DMS 273 (cell line): ENCODE data around the gene CD248.
A peak's percentile ranks its signal among the peaks of the same experiment; 100 is the strongest.
"Not testable (repeated sequence)": the region's sequence is repeated elsewhere in the genome, so short reads cannot be mapped to it uniquely, and the experiment has no call there.

ENCODE experiments used
- DNase-seq: peaks from one replicate; lab custom pipeline; 2025; ENCODE audit not compliant: unreplicated experiment; lab: John Stamatoyannopoulos, UW

CD248 gene

GRCh38 chr11:66328302-66329144, 11.7 kb upstream of the CD248 start:
- DNase-seq, result peak; percentile 83

DNA sequence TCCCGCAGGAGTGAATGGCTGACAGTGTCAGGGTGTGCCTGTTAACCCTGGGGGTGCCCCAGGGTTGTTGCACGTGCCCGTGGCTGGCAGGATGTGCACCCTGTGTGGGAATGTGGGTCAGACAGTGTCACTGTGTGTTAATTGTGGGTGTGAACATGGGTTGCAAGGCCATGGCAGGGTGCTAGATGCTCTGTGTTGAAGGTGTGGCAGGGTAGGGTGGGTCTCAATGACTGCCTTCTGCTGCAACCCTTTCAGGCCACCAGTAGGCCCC, 11.1 kb upstream of the CD248 start:
- DNase-seq, result no peak

DNA sequence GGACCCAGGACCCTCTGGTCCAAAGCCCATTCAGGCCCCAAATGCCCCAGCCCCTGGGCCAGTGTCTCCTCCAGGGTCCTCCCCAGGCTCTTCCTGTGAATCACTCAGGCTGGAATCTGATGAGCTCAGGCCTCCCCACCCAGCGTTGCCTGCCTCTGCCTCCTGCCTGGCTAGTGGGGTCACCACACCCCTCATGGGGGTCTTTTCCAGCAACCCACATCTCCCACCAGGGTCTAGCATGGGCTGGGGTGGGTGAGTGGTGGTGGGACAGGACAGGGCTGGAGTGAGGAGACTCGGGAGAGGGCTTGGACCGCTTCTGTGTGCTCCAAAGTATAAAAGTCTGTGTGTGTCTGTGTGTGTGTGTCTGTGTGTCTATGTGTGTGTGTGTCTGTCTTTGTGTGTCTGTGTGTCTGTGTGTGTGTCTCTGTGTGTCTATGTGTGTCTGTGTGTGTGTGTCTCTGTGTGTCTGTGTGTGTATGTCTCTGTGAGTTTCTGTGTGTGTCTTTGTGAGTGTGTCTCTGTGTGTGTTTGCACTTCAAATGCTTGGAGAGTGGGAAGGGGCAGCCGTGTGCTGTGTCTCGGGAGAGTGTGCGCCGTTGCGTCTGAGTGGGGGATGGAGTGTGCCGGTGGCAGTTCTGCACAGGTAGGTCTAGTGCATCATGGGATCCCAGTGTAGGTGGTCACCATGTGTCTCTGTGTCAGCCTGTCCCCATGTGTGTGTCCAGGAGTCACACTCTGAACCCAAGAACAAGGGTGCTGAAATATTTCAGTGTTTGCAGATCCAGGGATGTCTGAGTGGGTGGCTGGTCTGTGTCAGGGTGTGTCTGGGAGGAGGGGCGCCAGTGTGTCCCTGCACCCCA, 10.6 kb upstream of the CD248 start:
- DNase-seq, result no peak

DNA sequence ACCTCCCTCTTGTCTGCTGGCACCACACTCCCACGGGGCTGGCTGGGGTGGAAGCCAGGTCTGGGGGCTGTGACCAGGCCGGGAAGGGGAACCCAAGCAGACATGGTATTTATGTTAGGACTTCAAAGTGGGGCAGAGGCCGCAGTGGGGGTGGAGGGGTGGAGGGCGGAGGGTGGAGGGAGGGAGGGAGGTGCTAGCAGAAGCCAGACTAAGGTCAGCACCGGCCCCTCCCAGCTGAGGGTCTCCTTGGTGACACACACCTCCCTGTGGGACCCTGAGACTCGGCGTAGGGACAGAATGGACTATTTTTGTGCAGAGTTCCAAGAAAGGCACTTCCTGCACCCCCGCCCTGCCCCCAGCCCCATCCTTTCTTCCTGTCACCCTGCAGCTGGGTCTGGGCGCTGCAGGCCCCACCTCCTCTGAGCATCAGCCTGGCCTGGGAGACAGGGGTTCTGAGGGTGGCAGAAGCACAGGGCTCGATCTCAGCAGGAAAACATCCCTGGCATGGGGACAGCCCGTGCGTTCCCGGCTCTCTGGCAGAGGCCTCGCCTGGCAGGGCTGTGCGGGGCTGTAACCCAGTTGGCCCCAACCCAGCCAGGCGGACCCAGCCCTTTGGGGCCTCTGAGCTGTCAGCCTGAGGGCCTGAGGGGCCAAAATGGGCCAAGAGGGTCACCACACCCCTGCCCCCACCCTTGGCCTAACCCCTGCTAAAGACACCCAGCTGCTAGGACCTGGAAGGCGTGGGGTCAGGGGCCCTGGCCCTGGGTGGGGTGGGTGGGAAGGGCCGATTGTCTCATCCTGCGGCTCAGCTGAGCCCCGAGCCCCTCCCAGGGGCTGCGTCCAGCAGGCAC, 9.6 kb upstream of the CD248 start:
- peak; percentile 50 for DNase-seq

DNA sequence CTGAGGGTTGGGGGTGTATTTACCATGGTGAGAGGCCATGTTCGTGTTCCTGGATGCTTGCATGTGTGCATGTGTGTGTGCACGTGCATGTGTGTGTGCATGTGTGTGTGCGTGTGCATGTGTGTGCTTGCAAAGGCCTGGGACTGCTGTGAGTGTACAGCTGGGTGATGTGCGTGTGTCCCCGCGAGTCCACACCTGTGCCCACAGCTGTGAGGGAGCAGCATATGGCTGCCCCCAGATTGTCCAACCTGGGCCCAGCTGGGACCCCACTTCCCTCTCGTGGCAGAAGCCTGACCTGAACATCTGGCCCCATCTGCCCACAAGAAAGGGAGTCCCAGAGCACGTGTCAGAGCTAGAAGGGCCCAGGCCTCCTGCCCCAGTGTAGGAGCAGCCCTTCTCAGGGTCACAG, 8.4 kb upstream of the CD248 start:
- peak; percentile 94 for DNase-seq

DNA sequence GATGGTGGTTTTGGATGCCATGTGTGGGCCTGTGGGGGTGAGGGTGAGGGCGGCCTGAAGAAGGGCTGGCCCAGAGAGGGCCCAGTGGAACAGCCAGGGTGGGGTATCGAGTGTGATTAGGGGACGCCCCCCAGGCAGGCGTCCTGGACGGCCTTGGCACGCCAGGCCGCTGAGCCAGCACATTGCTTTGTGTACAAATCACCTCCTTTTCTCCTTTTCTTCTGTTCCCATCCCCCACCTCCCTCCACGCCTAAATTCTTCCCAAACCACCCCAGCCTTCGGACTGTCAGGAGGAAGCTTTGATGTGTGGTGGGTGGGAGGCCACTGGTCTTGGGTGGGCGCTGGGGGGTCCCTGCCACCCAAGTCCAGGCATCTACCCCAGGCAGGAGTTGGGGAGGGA, 7.8 kb upstream of the CD248 start:
- DNase-seq, result peak; percentile 54

DNA sequence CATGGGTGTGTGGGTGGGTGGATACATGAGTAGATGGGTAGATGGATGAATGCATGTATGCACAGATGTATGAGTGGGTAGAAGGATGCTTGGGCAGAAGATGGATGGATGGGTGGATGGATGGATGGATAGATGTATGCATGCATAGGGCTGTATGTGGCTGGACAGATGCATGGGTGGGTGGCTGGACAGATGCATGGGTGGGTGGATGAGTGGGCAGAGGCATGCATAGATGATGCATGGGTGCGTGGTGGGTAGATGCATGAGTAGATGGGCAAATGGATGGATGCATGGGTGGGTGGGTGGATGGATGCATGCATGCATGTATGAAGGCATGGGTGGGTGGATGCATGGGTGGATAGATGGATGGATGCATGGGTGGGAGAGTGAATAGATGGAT, 6.8 kb upstream of the CD248 start:
- no peak for DNase-seq

DNA sequence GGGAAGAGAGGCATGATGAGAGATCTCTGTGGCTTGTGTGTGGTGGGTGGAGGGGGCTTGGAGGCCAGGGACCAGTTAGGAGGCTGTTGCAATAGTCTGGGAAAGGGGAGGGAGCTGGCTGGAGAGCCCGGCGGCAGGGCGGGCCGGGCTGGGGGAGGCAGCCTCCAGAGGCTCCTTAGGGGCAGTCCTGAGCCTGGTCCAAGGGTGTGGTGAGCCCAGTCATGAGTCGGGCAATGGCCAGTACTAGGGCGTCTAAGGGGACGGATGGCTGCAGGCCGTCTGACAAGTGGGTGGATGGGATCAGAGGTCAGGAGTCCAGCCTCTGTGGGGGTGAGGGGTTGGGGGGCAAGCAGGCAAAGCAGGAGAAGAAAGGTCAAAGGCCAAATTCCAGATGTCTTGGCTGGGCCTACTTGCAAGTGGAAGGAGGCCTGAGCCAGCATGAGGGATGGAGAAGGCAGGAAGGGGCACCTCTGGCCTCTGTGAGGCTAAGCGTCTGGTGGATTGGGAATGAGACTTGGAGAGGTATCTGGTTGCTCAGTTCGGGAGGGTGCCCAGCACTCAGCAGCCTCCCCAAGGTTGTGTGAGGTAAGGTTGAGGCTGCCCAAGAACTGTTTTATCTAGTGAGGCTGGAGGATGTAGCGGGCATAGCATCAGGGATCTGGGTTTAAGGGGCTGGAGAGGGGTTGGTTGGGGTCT, 6.0 kb upstream of the CD248 start:
- DNase-seq, result no peak

DNA sequence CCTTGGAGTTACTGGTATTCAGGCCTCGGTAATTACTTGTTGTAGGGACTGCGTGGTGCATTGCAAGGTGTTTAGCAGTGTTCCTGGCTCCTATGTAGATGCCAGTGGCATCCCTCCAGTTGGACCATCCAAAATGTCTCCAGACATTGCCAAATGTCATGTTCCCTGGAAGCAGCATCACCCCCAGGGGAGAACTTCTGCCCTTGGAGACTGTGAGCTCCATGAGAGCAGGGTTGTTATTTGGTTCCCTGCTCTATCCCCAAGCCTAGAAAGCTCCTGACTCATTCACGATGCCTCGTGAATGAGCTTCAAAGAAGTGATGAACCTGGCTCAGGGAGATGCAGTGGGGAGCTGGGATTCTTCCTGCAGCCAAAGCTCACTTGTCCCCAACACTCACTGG, 4.8 kb upstream of the CD248 start:
- no peak for DNase-seq

- not testable (repeated sequence) for DNase-seq
These were observed 3.9 kb upstream of the CD248 start for GRCh38 chr11:66320748-66321147.

DNA sequence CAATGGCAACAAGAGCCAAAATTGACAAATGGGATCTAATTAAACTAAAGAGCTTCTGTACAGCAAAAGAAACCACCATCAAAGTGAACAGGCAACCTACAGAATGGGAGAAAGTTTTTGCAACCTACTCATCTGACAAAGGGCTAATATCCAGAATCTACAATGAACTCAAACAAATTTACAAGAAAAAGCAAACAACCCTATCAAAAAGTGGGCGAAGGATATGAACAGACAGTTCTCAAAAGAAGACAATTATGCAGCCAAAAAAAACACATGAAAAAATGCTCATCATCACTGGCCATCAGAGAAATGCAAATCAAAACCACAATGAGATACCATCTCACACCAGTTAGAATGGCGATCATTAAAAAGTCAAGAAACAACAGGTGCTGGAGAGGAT, 3.4 kb upstream of the CD248 start:
- not testable (repeated sequence) for DNase-seq

DNA sequence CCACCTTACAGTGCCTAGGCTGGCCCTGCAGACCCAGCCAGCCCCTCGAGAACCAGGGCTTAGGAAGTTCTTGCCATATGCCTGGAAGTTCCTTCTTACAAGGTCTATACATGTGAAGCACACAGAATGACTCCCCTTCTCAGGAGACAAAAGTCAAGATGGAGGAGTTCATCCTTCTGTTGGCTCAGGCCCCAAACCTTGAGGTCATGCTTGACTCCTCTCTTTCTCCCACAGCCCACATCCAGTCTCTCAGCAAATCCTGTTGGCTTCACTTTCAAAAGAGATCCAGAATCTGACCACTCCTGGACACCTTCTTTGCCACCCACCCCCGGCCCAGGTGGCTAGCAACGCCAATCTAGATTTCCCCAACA, 1.7 kb upstream of the CD248 start:
- DNase-seq, result no peak

GRCh38 chr11:66317723-66318599, 1.1 kb upstream of the CD248 start:
- DNase-seq, result peak; percentile 62

DNA sequence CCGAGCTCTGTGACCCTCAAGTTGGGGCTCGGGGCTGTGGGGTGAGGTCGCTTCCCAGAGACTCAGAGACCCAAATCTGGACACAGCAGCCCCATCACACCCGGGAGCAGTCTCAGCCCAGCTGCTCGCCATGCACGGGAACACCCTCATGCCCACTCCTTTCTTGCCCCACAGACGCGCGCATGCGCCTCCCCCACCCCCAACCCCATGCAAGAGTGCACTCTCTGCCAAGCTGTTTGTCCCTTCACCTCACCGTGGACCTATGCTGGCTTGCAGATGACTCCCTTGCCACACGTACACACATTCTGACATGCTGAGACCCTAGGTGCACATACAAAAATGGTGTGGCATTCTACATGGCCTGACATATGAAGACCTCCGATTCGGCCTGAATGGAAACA, 478 bp upstream of the CD248 start:
- peak; percentile 61 for DNase-seq

DNA sequence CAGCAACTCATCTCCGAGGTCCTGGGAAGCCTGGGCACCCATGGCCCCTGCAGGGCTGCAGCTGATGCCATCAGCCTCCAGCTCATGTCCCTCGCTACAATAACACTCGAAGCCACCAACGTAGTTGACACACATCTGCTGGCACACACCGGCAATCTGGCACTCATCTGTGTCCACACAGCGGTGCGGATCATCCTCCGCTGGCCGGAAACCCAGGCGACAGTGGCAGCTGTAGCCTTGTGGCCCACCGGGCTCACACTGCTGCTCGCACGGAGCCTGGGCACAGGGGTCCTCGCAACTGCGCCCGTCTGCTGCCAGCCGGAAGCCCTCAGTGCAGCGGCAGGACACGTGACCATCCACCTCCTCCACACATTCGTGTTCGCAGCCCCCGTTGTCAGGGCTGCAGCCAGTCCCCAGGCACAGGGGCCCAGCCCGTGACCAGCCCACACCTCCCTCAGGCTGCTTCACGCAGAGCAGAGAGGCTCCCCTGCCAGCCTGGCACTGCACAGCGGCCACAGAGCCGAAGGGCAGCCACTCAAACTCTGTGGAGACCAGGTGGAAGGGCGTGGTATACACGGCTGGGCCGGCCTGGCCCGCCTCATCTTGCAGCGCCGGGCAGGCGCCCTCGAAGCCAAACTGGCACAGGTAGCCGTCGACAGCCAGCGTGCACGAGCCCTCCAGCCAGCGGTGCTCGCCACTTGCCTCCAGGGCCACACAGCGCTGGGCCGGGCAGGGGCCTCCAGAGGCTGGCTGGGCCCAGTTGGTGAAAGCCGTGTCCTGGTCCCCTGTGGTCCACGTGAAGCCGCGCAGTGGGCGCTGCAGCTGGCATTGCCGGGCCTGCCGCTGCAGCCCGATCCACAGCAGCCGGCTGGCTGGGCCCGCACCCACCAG, 678 bp downstream of the CD248 start:
- no peak for DNase-seq

GRCh38 chr11:66315498-66315885, 1.4 kb downstream of the CD248 start:
- no peak for DNase-seq

GRCh38 chr11:66314561-66315497, 2.0 kb downstream of the CD248 start:
- no peak for DNase-seq

DNA sequence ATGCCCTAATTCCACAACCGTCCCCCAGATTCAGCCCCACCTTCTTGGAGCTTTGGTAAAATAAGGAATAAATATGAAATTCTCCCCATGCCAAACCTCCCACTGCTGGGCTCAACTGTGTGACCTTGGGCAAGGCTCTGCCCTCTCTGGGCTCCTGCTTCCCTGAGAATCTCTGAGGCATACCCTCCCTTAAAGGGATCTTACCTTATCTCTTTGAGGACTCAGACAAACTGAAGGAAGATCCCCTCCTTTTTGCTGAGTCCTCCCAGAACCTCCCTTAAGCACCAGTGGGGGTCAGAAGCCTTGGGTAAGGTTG, 2.7 kb downstream of the CD248 start:
- no peak for DNase-seq
